Inflammatory macrophage (primary cell): ENCODE measurements around the gene SPG7.

Experiments
- DNase-seq, 2 donors: peaks; one replicate each; pipeline ENCODE4 v3.0.0-alpha.2; 2020 to 2022

Gene SPG7

GRCh38 chr16:89519881-89520280 is 11.7 kb downstream of the SPG7 start:
- DNase-seq = no peak

- no peak for DNase-seq
These were observed 14.1 kb downstream of the SPG7 start for GRCh38 chr16:89522287-89522686.

- no peak for DNase-seq
These were observed 15.6 kb downstream of the SPG7 start for GRCh38 chr16:89523680-89524344.

GRCh38 chr16:89525146-89525913 is 17.1 kb downstream of the SPG7 start:
- DNase-seq = no peak

GRCh38 chr16:89529097-89529496 is 20.9 kb downstream of the SPG7 start:
- no peak for DNase-seq

- no peak for DNase-seq
These were observed 22.5 kb downstream of the SPG7 start for GRCh38 chr16:89530401-89531381.

- no peak for DNase-seq
These were observed 23.8 kb downstream of the SPG7 start for GRCh38 chr16:89531821-89532526.

GRCh38 chr16:89534252-89534756 is 26.1 kb downstream of the SPG7 start:
- peak; percentile 93 to 96 for DNase-seq

GRCh38 chr16:89536371-89536770 is 28.2 kb downstream of the SPG7 start:
- DNase-seq = no peak

GRCh38 chr16:89536886-89537548 is 28.8 kb downstream of the SPG7 start:
- DNase-seq = no peak

- no peak for DNase-seq
These were observed 29.3 kb downstream of the SPG7 start for GRCh38 chr16:89537549-89537925.

- no peak for DNase-seq
These were observed 30.1 kb downstream of the SPG7 start for GRCh38 chr16:89538286-89538685.

GRCh38 chr16:89540557-89540956 is 32.4 kb downstream of the SPG7 start:
- no peak for DNase-seq

GRCh38 chr16:89541792-89542191 is 33.6 kb downstream of the SPG7 start:
- no peak for DNase-seq

- DNase-seq = no peak
These were observed 35.9 kb downstream of the SPG7 start for GRCh38 chr16:89544113-89544512.

GRCh38 chr16:89544713-89545043 is 36.5 kb downstream of the SPG7 start:
- DNase-seq = no peak

GRCh38 chr16:89545044-89545830 is 37.0 kb downstream of the SPG7 start:
- DNase-seq = no peak

- no peak for DNase-seq
These were observed 37.8 kb downstream of the SPG7 start for GRCh38 chr16:89545831-89546574.

GRCh38 chr16:89546781-89547180 is 38.6 kb downstream of the SPG7 start:
- no peak for DNase-seq

GRCh38 chr16:89547291-89547690 is 39.1 kb downstream of the SPG7 start:
- DNase-seq = no peak
